T-helper 2 cell (primary cell): ENCODE data around the gene RASGRF2.
A peak's percentile ranks its signal among the peaks of the same experiment; 100 is the strongest.

Experiments used
- DNase-seq, 5 experiments: peaks; one replicate each; pipeline versions ENCODE4 v3.0.0 to v3.0.0-alpha.2; 2012 to 2022

Gene RASGRF2

DNA sequence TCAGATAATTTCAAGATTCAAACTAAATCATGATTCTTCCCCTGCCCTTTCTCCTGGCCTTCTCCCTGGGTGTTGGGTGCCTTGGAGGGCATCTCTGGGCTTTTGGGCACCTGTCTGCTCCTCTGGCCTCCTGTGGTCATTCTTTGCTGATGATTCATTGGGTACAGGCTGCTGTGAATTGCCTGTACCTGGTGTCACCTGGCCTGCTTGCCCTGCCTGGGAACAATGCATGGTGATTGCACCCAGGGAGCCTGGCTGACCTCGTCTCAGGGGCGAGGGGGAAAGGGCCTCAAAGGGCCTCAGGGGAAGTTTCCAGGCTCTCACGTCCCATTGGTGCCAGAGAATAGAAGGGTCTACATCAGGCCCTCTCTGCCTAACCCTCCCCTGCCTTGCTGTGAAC lies 252.9 kb downstream of the RASGRF2 start:
- DNase-seq, result no peak

DNA sequence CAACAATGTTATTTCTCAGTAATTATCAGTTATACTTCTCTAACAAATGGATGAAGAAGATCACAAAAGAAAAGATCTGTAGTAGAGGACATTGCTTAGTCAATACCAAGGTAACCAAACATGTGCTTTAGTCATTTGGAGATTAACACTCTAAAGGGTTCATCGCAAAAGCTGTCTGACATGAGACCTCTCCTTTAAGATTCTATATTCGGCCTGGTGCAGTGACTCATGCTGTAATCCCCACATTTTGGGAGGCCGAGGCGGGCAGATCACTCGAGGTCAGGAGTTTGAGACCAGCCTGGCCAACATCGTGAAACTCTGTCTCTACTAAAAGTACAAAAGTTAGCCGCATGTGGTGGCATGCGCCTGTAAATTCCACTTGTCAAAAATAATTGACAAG lies 254.7 kb downstream of the RASGRF2 start:
- peak in 1 of 5 experiments; percentile 38 for DNase-seq

DNA sequence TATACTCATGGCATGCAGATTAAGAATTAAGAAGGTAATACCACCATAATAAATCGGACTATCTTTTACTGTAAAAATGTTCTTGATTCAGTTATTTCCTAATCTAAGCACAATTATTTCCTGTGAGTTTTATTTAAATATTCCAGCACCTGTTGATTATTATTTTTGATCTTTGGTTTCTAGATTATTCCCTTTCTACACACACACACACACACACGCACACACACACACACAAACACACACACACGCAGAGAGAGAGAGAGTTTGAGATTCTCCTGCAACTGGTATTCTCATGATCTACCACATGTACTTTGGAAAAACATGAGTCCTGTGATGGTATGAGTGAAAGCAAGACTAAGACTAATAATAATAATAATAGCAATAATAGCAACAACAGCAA lies 256.0 kb downstream of the RASGRF2 start:
- no peak for DNase-seq

DNA sequence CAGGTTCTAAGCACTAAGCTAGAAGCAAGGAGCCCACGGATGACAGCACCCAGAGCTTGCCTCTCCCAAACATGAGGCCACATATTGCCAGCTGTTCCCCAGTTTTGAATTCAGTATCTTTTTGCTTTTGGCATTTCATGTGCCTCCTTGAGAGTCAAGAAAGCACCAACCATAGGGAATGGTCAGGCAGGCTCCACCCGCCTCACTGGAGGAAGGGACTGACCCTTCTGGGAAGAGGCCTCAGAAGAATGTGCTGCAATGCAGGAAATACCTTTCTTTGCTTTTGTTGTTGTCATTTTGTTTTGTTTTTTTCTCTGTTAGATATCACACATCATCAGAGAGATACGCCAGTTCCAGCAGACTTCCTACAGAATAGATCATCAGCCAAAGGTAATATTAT lies 259.2 kb downstream of the RASGRF2 start:
- no peak for DNase-seq

DNA sequence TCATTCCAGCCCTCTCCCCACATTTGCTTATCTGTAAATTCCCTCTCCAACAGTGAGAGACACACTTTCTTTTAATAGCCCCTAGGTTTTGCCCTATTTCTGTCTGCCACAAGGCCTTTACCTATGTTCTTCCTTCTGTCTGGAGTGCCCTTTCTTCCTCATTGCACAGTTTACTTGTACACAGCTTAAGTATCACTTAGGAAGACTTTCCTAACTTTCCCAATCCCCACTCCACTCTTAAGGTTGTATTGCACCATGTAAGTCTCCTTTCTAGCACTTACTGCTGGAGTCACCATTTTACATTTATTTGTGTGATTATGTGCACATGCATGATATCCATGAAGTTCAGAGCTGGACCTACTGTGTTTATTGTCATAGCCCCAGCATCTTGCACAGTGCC lies 262.1 kb downstream of the RASGRF2 start:
- no peak for DNase-seq

DNA sequence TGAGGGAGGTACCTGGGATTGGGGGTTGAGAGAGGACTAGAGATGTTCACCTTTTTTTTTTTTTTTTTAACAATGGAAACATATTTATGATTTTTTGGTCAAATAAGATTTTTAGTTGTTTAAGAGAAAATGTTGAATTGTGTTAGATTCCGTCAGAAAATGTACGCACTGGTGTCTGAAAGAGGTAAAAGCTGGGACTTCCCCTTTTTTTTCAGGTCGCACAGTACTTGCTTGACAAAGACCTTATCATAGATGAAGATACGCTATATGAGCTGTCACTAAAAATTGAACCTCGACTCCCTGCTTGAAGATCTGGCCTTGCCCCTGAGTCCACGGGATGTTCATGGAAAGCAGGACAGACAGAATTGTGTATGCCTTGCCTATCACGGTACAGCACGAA lies 265.3 kb downstream of the RASGRF2 start:
- DNase-seq, result peak in 1 of 5 experiments; percentile 17

DNA sequence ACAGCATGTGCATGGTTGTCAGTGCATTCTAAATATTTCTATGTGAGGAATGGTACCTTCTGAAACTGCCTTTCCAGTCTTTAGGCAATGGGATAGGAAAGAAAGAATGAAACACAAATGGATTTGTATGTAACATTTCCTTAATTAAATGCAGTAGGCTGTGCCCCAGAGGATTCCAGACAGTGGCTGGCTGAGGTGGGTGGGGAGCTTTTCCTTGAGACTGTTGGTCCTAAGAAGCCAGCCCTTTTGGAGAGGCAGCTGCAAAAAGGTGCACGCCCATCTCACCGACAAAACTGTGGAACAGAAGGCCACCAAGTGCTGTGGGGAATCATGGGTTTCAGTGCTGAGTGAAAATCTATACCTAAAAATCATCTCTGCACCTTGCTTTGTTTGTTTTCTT lies 266.1 kb downstream of the RASGRF2 start:
- no peak for DNase-seq

DNA sequence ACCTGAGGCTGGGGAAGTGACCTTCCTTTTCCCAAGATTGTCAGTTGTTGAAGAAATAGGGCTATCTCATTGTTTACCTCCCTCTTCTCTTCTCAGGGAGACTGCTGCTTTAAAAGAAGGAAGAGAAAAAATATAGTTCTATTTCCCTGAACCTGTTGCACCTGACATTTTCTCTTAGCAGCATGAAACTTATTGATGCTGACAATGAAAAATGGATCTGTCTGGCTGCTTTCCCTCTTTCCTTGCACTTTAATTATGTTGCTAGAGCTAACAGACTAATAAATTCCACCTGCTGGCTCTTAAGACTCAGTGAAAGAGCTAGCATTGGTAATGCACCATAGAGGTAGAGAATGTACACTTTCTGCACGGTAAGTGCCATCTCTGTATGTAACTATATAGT lies 266.8 kb downstream of the RASGRF2 start:
- DNase-seq, result no peak

DNA sequence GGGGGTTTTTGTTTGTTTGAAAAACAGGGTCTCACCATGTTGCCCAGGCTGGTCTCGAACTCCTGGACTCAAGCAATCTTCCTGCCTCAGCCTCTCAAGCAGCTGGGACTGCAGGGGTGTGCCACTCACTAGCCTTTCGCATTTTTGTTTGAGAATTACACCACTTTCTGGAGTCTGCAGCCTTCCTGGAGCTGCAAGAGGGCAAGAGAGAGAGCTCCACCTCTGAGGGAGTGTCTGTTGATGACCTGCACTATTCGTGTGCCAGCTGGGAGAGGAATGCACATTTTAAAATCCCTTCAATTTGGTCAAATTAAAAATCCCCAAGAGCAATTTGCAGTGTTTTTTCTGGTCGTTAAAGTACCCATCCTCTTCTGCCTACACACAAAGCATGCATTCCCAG lies 267.9 kb downstream of the RASGRF2 start:
- no peak for DNase-seq

DNA sequence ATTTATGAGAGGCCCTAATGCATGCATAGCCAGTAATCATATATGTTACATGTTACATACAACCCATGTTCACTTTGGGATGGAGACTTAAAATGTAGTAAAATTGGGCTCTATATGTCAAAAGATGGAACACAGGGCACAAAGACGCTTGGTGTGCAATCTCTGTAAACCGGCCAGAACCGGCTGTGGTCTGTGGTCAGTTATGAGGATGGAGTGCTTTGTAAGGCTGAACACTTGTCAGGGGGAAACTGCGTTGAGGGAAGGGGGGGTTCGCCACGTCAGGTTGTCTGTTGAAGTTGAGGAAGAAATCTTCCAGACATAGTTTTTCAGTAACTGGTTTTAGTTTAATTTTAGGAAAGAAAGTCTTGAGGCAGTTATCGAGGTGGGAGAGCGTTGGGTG lies 270.3 kb downstream of the RASGRF2 start:
- no peak for DNase-seq

DNA sequence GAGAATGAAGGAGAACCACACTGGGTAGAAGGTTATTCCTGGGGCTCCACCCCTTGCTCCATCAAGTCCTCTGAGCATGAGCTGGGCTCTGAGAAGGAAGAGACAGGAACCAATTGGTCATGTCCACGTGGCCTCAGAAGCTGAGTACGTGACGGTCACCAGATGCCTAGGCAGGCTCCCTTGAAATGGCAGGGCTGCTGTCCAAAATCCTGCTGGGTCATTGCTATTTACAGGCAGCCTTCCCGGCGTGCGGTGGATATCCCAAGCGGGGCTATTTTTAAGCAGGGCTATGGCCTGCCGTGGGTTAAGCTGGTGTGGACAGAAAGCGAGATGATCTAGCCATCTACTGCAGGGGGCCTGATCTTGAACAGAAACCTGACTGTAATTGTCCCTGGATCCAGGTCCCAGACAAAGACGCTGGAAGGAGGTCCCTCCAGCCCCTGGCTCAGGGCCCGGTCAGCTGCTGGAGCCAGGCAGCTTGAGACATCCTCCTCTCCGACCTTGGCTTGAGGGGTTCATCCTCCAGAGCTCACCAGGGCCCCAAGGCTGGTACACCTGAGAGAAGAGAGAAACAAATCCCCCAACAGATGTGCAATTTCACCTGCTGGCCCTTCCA lies 272.4 kb downstream of the RASGRF2 start:
- DNase-seq, result no peak

DNA sequence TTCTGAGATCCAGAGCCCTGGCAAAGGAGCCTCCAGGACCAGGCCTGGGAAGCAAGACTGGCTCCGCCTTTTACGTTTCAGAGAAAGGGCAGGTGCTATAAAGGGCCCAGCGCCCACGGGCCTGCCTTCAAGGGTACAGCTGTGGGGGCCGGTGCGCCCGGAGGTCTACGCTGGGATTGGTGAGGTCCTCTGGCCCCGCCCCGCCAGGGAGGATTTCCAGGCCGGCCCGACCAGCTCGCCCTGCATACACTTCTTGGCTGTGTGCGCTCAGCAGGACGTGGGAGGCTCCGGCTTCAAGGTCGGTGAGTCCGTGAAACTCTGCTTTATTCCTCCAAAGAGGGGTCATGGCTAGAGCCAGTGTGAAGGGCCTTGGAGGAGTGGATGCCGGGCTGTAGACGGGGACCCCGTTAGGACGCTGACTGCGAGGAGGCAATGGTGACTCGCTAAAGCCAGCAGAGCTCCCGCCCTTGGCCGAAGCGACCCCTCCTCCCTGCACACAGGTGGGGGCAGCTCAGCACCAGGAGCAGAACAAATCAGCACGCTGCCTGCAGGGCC lies 273.0 kb downstream of the RASGRF2 start, which contains the start of gene CKMT2:
Gene CKMT2 (plus strand): TSS at position 243 of the 555 bp plus-strand sequence. CDS start 17,811 bp downstream, outside the sequence.
- DNase-seq, result no peak

DNA sequence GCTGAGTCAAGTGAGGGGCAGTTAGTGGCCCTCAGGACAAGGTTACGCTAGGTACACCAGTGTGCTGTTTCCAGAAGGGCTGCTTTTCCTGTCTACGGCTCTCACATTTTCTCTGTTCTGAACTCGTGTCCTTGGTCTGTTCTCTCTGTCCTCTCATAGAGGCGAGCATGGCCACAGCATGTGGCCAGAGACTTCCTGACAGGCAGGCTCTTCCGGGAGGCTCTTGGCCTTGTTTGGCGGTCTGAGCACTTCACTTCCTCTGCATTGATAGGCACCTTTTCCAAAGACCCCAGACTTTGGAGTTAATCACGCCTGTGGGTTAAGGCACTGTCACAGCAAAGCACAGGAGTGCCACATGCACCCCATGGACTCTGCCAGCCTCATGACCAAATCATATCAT lies 274.1 kb downstream of the RASGRF2 start:
- no peak for DNase-seq

DNA sequence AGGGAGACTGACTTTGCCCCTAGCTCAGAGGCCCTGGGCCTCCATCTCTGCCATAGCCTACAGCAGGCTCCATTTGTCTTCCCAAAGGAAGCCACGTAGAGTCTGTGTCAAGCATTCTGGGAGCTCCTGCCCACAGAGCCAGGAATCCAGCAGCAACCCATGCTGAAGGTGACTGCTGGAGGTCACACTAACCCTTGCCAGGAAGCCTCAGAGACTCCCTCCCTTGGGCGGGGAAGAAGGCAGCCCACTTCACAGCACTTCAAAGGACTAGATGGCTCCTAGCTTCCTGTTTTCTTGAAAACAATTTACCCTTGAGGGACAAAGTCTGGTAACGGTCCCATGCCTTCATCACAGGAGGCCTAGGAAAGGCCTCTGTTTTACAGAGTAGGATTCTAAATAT lies 274.6 kb downstream of the RASGRF2 start:
- DNase-seq, result no peak

DNA sequence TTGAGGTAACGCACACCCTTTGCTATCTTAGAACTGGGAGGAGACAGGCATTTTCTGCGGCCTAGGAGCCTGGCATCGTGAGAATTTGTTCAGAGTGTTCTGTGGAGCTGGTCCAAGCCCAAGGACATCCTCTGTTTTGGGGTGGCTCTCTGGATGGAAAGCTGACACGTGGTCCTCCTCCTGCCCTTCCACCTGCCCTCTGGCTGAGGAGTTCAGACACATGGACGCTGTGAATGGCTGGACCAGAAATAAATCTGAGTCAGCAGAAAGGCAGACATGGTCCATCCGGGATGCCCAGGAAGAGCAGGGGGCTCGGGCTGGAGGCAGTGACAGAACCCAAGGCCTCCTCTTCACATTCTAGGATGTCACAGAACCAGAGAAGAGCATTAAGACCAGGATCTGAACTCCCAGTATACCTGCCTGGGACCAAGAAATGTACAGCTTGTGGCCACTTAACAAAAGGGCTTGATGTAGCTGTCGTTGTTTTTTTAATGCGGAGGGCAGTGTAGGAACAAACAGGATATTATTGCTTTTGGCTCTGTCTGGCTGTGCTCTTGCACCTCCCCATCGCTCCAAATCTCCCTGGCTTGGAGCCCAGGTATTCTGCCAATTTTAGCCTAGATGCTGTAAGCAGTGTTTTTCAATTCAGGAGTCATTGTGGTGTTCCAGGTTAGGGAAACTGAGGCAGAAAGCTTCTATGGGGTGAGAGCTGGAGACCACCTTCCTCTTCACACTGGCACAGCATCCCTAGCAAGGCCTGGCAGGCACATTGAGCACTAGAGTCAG lies 275.3 kb downstream of the RASGRF2 start:
- no peak for DNase-seq

DNA sequence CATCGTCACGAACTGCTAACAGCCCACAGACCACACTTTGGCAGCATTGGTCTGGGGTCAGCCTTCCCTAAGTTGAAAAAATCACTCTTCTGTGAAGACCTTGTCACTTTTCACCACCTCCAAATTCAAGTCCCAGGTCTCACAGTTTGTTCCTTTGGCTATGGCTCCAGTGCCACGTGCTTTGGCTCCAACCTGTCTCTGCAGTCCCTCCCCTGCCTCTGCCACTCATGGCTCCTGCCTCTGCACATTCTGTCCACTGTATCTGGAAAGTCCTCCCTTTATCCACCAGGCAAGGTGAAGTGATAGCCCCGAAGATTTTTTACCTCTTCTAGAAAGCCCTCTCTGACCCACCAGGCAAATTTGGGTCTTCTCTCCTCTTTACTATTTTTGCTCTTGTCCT lies 278.3 kb downstream of the RASGRF2 start:
- no peak for DNase-seq

DNA sequence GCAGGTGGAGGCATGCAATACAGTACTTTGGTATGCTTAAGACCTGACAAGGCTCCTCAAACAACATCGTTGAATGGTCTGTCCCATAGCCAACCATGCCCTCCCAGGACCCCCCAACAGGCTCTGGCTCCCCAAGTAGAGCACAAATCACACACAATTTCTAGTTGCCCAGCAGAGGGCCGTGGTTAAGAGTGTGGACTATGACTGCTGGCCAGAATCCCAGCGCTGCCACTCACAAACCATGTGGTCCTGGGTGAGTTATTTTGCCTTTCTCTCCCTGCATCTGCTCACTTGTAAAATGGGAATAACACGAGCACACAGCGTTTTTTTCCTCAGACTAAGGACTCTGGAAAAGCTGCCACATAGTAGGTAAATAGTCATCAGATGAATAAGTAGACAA lies 279.4 kb downstream of the RASGRF2 start:
- DNase-seq, result no peak

DNA sequence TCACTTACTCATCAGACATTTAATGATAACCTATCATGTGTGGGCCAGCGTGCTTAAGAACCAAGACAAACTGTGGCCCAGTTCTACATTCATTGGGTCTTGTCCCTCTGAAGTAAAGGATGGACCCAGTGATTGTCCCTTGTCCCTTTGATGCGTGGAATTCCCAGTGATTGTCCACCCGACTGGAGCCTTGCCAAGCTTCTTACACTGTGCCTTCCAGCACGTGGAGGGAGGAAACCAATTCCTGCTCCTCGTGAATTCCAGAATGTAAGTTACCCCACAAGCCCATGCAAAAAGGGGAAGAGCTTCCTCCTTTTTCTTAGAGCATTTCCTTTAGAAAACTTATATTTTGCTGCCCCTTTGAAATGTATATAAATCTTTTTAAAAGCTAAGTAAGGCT lies 280.8 kb downstream of the RASGRF2 start:
- DNase-seq, result no peak

DNA sequence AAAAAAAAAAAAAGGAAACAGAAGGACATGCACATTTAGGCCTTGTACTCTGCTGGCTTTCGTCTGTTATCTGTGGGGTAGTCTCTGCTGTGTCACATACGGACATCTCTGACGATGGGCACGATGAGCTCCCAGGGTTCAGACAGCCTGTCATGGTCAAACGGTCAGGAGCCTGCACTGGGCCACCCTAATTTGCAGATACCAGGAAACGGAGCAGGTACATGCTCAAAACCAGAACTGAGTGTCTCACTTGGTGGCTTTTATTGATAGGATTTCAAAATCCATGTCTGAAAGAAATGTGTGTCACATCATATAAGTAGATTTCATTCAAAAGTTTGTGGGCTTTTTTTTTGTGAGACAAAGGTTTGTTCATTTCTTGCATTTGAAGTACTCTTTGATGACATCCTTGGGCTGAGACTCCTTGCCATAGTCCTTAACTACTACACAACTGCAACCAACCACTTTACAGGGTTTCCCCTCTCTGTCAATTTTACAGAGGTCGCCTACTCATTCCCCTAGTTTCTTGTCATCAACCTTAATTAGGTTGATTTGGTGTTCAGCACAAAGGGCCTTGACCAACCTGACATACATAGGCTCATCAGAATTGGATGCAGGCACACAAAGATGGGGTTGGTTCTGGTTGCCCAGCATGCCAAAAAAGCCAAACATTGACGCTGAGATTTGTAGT lies 281.9 kb downstream of the RASGRF2 start:
- peak in 1 of 5 experiments; percentile 45 for DNase-seq

DNA sequence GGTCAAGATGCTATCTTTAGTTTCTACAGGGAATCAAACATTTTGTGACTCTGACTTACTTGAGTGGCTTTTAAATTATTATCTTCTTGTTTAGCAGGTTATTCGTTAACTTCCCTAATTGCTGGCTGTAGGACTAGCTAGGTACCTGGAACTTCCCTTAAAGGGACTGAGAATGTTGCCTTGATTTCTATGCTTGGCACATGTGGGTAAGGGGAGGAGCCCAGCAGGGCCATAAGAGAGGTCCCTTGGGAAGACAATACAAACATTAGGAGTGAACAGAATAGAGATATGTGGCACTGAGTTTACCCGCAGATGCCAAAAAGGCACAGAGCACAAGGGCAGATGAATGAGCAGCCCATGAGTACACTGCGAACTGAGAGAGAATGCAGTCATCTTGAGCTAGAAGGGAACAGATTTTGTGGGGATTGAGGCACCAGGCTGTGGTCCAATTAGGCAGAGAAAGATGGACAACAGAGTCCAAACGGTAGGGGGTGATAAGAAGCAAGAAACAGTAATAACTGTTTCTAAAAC lies 282.8 kb downstream of the RASGRF2 start:
- DNase-seq, result no peak

DNA sequence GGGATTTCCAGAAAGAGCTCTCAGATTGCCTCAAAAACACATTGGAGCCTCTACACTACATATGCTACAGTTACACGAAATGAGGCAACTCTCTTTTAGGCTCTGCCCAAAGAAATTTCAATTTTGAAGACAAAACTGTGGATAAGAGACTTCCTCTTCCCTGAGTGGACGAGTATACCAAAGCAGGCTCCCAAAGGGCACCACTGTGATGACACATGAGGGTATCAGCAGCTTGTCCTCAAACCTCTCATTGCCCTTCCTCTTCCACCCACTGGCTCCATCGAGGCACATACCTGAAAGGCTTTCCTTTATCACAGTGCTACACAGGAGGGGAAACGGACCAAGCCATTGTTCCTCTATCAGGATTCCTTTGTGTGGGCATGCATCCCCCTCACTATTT lies 284.3 kb downstream of the RASGRF2 start:
- no peak for DNase-seq

DNA sequence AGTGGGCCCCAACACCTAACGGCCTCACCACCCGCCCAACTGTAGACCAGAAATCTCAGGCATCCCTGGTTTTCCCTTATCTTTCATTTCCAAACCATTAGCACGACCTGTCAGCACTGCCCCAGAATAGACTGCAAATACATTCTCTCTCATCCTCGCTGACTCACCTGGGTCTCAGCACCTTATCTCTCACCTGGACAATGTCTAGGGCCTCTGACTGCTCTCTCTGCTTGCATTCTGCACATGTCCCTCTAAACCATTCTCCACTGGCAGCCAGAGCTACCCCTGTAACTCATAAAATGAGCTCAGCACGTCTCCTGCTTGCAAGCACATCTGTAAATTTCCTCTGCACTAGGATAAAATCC lies 285.7 kb downstream of the RASGRF2 start:
- DNase-seq, result no peak

DNA sequence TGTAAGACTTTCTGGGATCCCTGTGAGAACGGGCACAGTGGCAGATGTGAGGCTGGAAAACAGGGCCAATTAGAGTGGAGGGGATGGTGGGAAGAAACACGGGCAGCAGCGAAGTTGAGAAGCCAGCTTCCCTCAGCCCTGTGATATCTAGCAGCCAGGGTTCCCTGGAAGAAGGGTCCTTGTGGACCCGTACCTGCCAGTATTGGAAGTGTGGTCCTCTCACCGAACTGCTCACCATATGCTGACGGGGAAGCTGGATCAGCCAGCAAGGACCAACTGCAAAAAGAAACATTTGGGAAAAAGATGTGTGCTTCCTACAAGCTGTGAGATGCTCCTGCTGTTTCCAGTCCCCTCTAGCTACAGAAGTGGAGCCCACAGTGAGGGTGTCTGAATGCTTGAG lies 286.5 kb downstream of the RASGRF2 start:
- DNase-seq, result no peak
